ENCODE results near the gene UBE2E2.

UBE2E2 gene

DNA sequence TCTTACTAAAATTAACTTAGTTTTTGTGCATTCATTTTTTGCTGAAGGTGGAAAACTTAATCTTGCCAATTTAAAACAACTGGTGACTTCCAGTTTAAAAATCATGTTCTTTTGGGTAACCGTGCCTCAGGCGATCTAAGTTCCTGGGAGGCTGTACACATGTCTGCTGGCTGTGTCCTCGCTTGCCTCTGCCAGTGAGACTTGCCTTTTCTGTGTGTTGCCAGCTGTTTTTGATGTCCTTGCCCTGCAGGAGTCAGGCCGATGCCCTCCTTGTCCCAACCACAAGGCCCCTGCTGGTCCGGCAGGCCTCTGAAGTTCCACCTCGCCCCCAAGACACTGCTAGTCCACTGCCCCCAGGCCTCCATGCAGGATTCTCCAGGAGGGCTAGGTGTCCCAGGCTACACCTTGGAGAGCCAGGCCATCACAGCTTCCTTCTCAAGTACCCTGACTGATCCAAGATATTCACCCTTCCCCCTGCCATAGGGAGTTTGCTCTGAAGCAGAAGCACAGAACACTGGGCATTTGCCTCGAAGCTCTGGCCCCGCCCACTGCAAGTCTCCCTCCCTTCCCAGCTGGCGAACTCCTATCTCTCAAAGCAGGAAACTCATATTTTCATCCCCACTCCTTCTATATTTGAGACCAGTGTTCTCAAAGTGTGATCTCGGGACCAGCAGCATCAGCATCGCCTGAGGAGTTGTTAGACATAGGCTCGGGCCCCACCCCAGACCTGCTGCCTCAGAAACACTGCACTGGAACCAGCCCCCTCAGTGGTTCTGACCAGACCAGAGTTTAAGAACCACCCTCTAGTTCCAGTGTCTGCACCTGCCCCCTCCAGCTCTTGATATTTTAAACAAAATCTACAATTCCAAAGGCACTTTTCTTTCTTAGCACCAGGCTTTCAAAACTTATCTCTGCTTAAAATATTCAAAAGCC, 416.8 kb downstream of the UBE2E2 start:
- no peak for DNase-seq (ENCODE audit: low read depth in 2 of 2)

DNA sequence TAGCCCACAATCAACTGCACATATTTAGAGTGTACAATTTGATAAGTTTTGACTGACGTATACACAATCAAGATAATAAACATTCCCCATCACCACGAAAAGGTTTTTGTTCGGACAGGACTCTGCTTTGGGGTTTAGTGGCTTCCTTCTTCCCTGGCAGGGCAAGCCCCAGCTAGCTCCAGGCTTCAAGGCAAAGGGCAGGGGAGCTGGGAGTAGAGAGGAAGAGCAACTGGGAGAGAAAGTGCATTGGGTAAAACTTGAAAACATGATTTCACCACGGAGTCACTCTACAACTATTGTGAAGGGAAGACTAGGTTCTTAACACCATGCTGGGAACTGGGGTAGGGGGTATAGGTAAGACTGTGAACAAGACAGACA, 417.5 kb downstream of the UBE2E2 start:
- DNase-seq (ENCODE audit: low read depth in 2 of 2), result no peak

DNA sequence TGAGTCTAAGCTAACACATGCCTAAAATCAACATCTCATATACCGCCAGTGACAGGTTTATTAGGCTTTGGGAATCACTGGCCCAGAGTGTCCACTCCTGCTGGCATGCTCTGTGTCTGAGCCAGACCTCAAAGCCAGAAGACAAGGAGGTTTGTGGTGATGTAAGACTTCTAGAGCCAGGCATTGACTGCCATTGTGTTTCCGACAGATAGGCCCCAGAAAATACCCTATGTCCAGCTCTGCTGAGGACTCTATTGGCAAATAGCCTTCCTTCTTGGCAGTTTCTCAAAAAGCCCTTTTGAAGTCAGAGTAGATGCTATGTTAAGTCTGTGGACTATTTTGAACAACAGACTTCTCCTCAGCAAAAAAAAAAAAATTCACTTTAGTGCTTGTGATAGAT, 420.7 kb downstream of the UBE2E2 start:
- no peak for DNase-seq (ENCODE audit: low read depth in 2 of 2)

DNA sequence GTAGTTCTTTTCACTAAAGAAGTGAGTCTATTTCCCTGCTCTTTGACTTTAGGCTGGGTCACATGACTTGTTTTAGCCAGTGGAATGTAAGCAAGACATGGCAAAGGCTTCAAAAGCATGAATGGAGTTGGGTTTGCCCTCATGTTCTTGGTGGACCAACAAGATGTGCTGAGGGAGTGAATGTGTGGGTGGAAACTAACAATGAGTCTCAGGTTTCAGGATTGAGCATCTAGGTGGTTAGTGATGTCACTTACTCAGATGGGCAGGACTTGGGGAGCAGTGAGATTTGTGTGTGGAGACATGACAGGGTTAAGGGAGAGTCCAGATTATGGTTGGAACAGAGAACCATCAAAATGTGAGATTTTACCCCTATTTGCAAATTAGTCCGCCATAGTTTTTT, 421.2 kb downstream of the UBE2E2 start:
- no peak for DNase-seq (ENCODE audit: low read depth in 2 of 2)

DNA sequence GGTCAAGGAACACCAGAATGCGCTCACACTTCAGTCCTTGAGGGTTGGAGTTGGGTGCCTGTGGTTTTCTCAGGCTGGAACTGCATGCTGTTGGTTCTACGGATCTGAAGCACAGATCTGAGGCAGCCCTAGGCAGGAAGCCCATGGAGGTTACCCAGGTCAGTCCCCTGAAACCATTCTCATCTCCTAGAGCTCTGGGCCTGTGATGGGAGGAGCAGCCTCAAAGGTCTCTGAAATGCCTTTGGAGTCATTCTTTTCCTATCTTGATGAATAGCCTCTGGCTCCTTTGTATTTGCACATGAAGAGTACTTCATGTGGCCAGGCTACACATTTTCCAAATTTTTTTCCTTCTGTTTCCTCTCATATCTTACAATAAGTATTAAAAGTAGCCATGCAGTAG, 423.3 kb downstream of the UBE2E2 start:
- DNase-seq (ENCODE audit: low read depth in 2 of 2), result no peak

DNA sequence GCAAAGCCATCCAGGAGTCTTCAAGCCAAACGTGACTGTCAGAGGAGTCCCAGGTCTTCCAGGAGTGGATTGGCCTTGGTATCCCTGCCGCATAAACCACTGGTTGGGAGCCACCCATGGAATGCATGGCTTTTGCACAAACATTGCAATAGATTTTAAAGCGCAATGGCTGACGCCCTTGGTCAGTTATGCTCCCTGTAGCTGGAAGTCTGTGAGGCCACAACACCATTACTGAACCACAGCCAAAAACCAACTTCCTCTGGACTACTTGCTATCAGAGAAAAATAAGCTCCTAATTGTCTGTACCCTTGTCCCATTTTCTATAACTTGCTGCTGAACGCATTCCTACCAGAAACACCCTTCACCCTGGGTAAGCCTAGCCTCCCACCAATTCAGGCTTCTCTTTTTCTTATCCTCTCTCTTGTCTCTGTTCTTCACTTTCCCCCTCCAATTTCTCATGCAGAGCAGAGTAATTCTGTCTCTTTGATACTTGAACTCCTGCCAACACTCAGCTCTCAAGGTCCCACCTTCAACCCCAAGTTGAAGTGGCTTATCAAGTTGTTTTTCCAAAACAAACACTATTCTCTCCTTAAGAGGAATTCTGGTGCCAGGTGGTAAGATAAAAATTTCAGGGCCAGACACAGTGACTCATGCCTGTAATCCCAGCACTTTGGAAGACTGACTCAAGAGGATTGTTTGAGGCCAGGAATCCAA, 426.2 kb downstream of the UBE2E2 start:
- no peak for DNase-seq (ENCODE audit: low read depth in 2 of 2)

DNA sequence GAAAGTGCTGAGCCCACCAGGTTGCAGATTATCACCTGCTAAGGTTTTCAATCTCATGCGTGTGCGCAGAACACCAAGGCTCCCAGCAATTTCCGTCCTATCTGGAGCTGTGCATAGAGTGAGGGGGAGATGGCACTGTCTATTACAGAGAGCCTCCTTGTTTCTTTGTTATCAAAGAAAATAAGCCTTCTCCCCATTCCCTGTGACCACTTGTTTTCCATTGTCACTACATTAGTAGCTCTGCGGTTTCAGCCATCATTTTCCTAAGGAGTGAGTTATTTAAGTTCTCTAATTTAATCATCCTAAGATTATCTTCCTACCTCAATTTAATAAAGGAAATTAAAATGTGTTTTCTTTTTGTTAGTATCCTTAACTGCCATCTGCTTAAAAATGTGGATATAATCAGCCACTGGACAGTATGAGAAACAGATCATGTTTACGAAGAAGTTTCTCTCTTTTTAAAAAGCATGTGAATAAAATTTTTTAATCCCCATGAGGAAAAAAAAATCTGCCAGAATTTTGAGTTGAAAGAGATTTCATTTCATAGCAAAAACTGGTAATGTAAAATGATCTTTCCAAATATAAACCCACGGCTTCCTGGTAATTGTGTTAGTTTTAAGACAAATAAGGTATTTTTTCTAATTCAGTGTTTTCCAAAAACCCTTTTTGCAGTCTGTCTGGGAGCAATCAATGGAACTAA, 430.3 kb downstream of the UBE2E2 start:
- DNase-seq (ENCODE audit: low read depth in 2 of 2), result no peak

DNA sequence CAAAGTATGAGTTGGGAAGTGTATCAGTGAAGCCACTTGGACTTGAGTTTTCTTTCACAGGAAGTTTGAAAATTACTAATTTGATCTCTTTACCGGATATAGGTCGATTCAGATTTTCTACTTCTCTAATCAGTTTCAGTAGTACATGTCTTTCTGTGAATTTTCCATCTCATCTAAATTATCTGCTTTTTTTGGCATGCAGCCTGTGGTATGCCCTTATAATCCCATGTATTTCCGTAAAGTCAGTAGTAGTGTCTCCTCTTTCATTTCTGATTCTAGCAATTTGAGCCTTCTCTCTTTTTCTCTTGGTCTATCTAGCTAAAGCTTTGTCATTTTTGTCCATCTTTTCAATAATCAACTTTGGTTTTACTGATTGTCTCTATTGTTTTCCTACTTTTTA, 434.2 kb downstream of the UBE2E2 start:
- no peak for DNase-seq (ENCODE audit: low read depth in 2 of 2)

DNA sequence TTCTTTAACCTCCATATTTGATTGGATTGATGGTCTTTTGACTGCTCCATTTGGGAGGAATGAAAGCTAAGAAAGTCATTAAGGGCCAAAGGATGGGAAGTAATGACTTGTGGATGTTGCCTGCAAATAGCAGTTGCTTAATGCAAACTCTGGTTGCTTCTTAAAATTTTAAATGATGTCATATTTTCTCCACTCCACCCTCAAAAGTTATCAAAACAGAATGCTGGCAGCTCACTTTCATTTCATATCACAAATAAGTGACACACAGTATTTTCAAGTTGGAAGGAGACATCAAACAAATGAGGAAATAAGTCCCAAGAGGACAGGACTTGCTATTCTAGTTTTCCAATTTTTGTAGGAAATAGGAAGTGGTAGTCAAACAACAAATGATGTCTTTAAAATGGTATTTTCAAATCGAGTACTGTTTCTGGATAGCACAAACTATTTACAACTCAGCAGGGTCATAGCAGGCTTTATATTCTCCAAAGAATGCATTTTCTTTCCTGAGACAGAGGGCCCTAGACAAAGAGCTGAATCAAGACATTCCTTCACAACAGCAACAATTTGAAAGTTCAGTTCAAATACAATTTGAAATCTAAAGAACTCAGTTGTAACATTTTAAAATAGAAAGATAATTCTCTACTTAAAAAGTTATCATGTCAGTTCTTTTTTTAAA, 437.5 kb downstream of the UBE2E2 start:
- no peak for DNase-seq (ENCODE audit: low read depth in 2 of 2)
